Stimulated activated CD4-positive, alpha-beta T cell treated with anti-CD3 and anti-CD28 coated beads, Interleukin-12 subunit alpha, Interleukin-12 subunit beta, amount 100 ng/mL, for 24 hours (primary cell): ENCODE data around the gene CRY1.

Experiments used
- DNase-seq, 2 experiments: peaks; one replicate each; pipeline ENCODE4 v3.0.0-alpha.2; 2020; ENCODE audit warnings: low read depth in 2 of 2

Gene CRY1

DNA sequence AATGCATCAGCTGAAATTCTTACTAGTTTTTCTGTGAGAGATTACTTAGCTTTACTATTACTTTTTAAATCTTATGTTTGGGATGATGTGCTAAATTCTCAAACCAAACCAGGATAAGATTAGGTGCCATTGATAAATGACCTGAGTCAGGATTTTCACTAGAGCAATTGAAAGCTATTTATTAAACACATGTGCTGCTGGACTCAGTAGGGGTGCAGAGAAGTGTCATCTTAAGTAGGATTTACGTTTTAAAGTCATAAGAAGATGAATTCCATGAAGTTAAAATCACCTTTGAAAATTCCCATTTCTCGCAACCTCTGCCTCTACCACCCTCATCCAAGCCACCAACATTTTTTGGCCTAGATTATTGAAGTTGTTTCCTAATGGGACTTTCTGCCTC, 128.8 kb downstream of the CRY1 start:
- DNase-seq: no peak

- no peak for DNase-seq
Measured at GRCh38 chr12:106962286-106962685, 131.1 kb downstream of the CRY1 start.

GRCh38 chr12:106960443-106960842, 132.9 kb downstream of the CRY1 start:
- DNase-seq: no peak

- DNase-seq: no peak
Measured at GRCh38 chr12:106957583-106957982, 135.8 kb downstream of the CRY1 start.

DNA sequence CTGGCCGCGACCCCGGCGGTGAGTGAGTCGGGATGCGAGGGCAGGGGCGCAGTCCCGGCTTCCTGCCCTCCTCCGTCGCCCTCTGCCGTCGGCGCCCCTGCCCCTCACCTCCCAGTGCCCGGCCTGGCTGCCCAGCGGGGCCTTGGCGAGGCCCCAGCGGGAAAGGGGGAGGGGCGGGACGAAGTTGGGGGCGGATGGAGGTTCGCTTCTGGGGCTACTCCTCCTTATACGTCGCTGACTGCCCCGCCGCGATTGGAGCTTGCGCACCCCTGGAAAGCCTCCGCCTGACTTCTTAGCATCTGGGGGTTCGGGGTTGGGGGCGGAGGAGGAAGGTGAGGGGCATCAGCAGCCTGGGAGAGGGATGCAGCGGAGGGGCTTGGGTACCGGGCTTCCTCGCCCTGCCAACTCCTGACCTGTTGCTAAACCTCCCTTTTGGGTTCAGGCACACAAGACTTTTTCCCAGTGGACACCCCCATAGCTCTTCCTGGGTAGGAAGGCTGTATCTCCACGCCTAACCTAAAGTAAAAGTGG, 137.2 kb downstream of the CRY1 start:
- peak; percentile 33 to 53 for DNase-seq

GRCh38 chr12:106955377-106956047, 137.8 kb downstream of the CRY1 start, which contains the start of gene TMEM263:
TMEM263 (plus strand) TSS chr12:106955907; CDS start chr12:106967117, 11,210 bp downstream.
- peak; percentile 81 to 83 for DNase-seq

GRCh38 chr12:106954462-106955376, 138.6 kb downstream of the CRY1 start:
- no peak for DNase-seq

DNA sequence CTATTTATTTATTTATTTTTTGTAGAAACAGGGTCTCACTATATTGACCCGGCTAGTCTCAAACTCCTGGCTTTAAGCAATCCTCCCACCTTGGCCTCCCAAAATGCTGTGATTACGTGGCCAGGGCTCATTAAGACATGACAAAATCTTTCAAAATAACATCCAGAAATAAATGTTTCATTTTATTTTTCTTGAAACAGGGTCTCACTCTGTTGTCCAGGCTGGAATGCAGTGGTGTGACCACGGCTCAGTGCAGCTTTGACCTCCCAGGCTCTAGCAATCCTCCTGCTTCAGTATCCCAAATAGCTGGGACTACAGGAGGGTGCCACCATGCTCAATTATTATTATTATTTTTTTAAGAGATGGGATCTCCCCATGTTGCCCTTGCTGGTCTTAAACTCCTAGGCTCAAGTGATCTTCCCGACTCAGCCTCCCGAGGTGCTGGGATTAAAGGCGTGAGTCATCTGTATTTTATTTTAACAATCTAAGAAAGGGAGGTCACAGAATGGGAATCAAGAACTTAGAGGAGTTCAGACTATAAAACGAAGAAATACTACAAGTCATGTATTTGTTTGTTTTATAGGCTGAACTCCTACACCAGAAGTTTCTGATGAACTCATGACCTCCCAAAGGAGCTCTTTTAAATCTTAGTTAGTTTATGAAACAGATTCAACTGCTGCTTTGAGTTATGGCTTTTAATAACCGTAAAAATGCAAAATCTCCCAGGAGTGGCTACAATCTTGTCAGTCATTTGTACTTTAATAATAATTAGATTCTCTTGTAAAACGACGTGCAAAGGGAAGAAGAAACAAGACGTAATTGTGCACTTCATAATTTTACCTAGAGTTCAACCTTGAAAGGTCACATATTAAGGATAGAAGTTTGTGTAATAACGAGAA, 139.7 kb downstream of the CRY1 start:
- DNase-seq: no peak

GRCh38 chr12:106950591-106950990, 142.8 kb downstream of the CRY1 start:
- DNase-seq: no peak

- DNase-seq: no peak
Measured at GRCh38 chr12:106947461-106947860, 145.9 kb downstream of the CRY1 start.

DNA sequence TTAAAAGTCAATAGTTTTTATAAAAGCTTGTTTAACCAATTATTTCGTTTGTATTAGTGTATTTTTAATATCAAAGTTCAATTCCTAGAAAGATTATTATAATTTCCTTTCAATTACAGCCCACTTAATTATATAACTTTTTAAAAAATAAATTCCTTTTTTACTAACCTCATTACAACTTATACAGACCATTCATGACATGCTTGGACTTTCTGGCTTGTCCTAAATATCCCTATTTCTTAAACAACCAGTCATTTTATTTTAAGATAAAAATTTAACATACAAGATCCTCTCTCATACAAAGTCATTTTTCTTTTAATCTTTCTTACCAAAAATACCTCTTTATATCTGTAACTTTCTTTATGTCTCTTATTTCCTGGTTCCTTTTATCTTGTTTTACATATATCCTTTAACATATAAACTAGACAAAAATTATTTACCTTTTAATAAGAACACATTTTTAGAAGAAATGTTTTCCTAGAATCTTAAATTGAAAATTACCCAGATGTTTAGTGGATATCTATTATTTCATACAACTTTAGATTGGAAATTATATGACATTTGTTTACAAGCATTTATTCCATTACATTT, 148.0 kb downstream of the CRY1 start:
- DNase-seq: no peak

DNA sequence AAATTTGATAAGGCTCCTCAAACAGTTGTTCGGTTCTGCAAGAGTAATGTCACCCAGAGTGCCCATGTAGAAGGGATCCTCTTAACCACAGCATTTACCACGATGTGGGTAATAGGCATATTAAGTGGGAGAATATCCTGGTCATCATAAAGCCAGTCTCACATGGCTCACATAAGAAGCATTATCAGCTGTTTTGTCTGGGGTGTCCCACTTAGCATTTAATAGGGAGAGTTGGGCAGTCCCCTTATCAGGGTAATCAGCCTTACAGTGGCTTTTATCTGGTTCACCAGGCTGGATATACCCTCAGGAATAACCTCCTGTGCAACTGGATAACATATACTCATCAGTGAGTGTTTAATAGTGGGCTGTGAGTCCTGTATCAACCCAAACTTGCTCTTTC, 150.6 kb downstream of the CRY1 start:
- no peak for DNase-seq

GRCh38 chr12:106941481-106942156, 151.7 kb downstream of the CRY1 start:
- no peak for DNase-seq
